ENCODE measurements around the gene PRR22.

- no peak for TF ChIP-seq CTCF (conservative IDR thresholded peaks at IDR 0.05)
- TF ChIP-seq ZFX (IDR thresholded peaks at IDR 0.05): no peak
Observed at GRCh38 chr19:5773276-5773675, 11.3 kb downstream of the PRR22 start.
